ENCODE measurements around the gene LHX2.

DNA sequence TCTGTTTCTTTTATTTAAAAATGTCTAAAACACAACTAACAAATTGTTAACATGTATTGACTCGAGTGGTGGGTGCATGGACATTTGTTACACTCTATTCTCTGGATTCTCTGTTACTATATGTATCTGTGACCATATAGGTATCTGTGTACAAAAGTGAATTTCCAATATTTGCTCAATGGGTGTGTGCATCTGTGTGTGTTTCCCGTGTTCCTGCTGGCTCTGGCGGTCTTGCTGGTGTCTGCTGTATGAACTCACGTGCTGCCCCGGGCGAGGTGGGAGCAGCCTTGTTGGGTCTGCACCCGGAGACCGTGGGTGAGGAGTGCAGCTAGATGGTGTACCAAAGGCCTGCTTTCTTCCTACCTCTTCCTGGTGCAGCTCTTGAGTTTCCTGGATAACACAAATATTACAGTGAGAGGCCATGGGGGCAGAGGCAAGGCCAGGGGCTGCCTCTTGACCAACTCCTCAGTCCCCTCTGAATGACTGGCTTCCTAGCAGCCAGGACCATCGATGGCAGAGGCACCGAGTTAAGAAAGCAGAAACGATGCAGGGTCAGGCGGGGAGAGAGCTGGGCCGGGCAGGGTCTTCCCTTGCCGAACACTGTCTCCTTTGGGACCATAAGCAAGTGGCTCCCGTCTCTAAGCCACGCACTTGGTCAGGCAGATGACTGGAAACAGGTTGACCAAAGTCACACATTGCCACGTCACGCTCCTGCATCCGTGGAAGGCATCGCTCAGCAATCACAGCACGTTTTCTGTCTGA lies 49.5 kb downstream of the LHX2 start:
- TF ChIP-seq, protein P1, sequence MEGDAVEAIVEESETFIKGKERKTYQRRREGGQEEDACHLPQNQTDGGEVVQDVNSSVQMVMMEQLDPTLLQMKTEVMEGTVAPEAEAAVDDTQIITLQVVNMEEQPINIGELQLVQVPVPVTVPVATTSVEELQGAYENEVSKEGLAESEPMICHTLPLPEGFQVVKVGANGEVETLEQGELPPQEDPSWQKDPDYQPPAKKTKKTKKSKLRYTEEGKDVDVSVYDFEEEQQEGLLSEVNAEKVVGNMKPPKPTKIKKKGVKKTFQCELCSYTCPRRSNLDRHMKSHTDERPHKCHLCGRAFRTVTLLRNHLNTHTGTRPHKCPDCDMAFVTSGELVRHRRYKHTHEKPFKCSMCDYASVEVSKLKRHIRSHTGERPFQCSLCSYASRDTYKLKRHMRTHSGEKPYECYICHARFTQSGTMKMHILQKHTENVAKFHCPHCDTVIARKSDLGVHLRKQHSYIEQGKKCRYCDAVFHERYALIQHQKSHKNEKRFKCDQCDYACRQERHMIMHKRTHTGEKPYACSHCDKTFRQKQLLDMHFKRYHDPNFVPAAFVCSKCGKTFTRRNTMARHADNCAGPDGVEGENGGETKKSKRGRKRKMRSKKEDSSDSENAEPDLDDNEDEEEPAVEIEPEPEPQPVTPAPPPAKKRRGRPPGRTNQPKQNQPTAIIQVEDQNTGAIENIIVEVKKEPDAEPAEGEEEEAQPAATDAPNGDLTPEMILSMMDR (IDR thresholded peaks at IDR 0.05): no peak
- TF ChIP-seq POLR2A (IDR thresholded peaks at IDR 0.05): no peak

Measured in esophagus squamous epithelium (tissue), 4 donors.